Activated T-helper 2 cell treated with anti-CD3 and anti-CD28 coated beads, Interferon-gamma antibody, Interleukin-2, Interleukin-4, amounts not matched to agents 10 μg/mL and 5 μg/mL and 100 μg/mL, durations not matched to agents 14 hours and 24 hours and 36 hours (primary cell): Measurements from ENCODE around the gene ASB1. TPM values are rescaled to one million over a fixed set of nuclear protein-coding genes. Genes with fewer than 3 reads are reported as not detected.

Experiments
- DNase-seq: peaks from one replicate; pipeline ENCODE4 v3.0.0; 2021; ENCODE audit warnings: low spot score
- H3K27ac Mint-ChIP-seq: one replicate; pipeline ENCODE4 v1.8.0; 2021; ENCODE audit warnings: mixed read lengths
- H3K27me3 Mint-ChIP-seq: one replicate; pipeline ENCODE4 v1.8.0; 2021; ENCODE audit warnings: low read depth, mixed read lengths
- H3K36me3 Mint-ChIP-seq: one replicate; pipeline ENCODE4 v1.8.0; 2021; ENCODE audit warnings: low read depth, mixed read lengths
- H3K4me1 Mint-ChIP-seq: one replicate; pipeline ENCODE4 v1.8.0; 2021; ENCODE audit warnings: low read depth, mixed read lengths
- H3K4me3 Mint-ChIP-seq: one replicate; pipeline ENCODE4 v1.8.0; 2021; ENCODE audit warnings: low read depth, mild to moderate bottlenecking, moderate library complexity, mixed read lengths
- H3K9me3 Mint-ChIP-seq: one replicate; pipeline ENCODE4 v1.8.0; 2021; ENCODE audit warnings: mixed read lengths
- intact Hi-C: fragments of 100-400 bp; cut with micrococcal nuclease; formaldehyde crosslinking; loops from one replicate; pipeline ENCODE4 v1.15.1; 2023
- total RNA-seq: library from RNA; stranded (reverse); gene quantifications from 2 replicates; pipeline ENCODE4 v1.2.3, GENCODE V29; 2022

ASB1 gene
- total RNA-seq, 1 donor from 2014 or later: 36.3 TPM

- H3K4me1 Mint-ChIP-seq: no peaks in the 10 kb centered on the region
Observed at GRCh38 chr2:238476258-238476657, 49.5 kb downstream of the ASB1 start.

GRCh38 chr2:238478216-238478615, 51.5 kb downstream of the ASB1 start:
- intact Hi-C loops: no loop called here
- Mint-ChIP-seq H3K36me3 (no peaks in the 10 kb centered on the region), H3K27ac (no peak overlapping the region), H3K4me1 (no peaks in the 10 kb centered on the region), H3K4me3 (no peak overlapping the region), H3K27me3 (peaks cover 2% of the 10 kb centered on the region), H3K9me3 (peaks cover 26% of the 10 kb centered on the region)
- DNase-seq: no peak

More at GRCh38 chr2:238476258-238476657, 49.5 kb downstream of the ASB1 start:
- H3K9me3 Mint-ChIP-seq: peaks cover 42% of the 10 kb centered on the region
- H3K27me3 Mint-ChIP-seq: peaks cover 11% of the 10 kb centered on the region
- intact Hi-C loops: no loop called here
- no peak overlapping the region for H3K27ac Mint-ChIP-seq
- DNase-seq: no peak
- H3K36me3 Mint-ChIP-seq: peaks cover 6% of the 10 kb centered on the region
- no peak overlapping the region for H3K4me3 Mint-ChIP-seq

- no peaks in the 10 kb centered on the region for H3K36me3 Mint-ChIP-seq
- H3K4me3 Mint-ChIP-seq: no peak overlapping the region
- H3K4me1 Mint-ChIP-seq: no peaks in the 10 kb centered on the region
- intact Hi-C loops: no loop called here
- H3K27me3 Mint-ChIP-seq: no peaks in the 10 kb centered on the region
- DNase-seq: no peak
- peaks cover 11% of the 10 kb centered on the region for H3K9me3 Mint-ChIP-seq
- H3K27ac Mint-ChIP-seq: no peak overlapping the region
Observed at GRCh38 chr2:238479847-238480246, 53.1 kb downstream of the ASB1 start.

- Mint-ChIP-seq H3K27me3 (no peaks in the 10 kb centered on the region), H3K4me3 (no peak overlapping the region), H3K36me3 (no peaks in the 10 kb centered on the region), H3K27ac (no peak overlapping the region), H3K9me3 (peaks cover 11% of the 10 kb centered on the region), H3K4me1 (no peaks in the 10 kb centered on the region)
- no peak for DNase-seq
- intact Hi-C loops: no loop called here
Observed at GRCh38 chr2:238483021-238483420, 56.3 kb downstream of the ASB1 start.

GRCh38 chr2:238483656-238484055, 56.9 kb downstream of the ASB1 start:
- H3K36me3 Mint-ChIP-seq: no peaks in the 10 kb centered on the region
- no peak overlapping the region for H3K27ac Mint-ChIP-seq
- H3K27me3 Mint-ChIP-seq: no peaks in the 10 kb centered on the region
- no peak overlapping the region for H3K4me3 Mint-ChIP-seq
- H3K4me1 Mint-ChIP-seq: no peaks in the 10 kb centered on the region
- intact Hi-C loops: no loop called here
- H3K9me3 Mint-ChIP-seq: peaks cover 11% of the 10 kb centered on the region
- DNase-seq: no peak

- no peak for DNase-seq
- Mint-ChIP-seq H3K27me3 (no peaks in the 10 kb centered on the region), H3K9me3 (peaks cover 9% of the 10 kb centered on the region), H3K27ac (no peak overlapping the region), H3K4me3 (no peak overlapping the region), H3K4me1 (no peaks in the 10 kb centered on the region), H3K36me3 (no peaks in the 10 kb centered on the region)
- intact Hi-C loops: no loop called here
Observed at GRCh38 chr2:238484522-238485452, 58.1 kb downstream of the ASB1 start.

GRCh38 chr2:238486123-238486848, 59.6 kb downstream of the ASB1 start:
- H3K9me3 Mint-ChIP-seq: no peaks in the 10 kb centered on the region
- DNase-seq: no peak
- no peak overlapping the region for H3K27ac Mint-ChIP-seq
- no peaks in the 10 kb centered on the region for H3K36me3 Mint-ChIP-seq
- no peaks in the 10 kb centered on the region for H3K27me3 Mint-ChIP-seq
- intact Hi-C loops: no loop called here
- H3K4me1 Mint-ChIP-seq: no peaks in the 10 kb centered on the region
- H3K4me3 Mint-ChIP-seq: no peak overlapping the region

GRCh38 chr2:238487134-238487533, 60.4 kb downstream of the ASB1 start:
- peaks cover 2% of the 10 kb centered on the region for H3K27me3 Mint-ChIP-seq
- H3K27ac Mint-ChIP-seq: no peak overlapping the region
- H3K4me1 Mint-ChIP-seq: no peaks in the 10 kb centered on the region
- H3K36me3 Mint-ChIP-seq: no peaks in the 10 kb centered on the region
- H3K4me3 Mint-ChIP-seq: no peak overlapping the region
- intact Hi-C loops: no loop called here
- H3K9me3 Mint-ChIP-seq: no peaks in the 10 kb centered on the region
- DNase-seq: no peak

- peaks cover 3% of the 10 kb centered on the region for H3K4me1 Mint-ChIP-seq
- no peaks in the 10 kb centered on the region for H3K36me3 Mint-ChIP-seq
- no peak for DNase-seq
Observed at GRCh38 chr2:238487652-238488346, 61.1 kb downstream of the ASB1 start.

GRCh38 chr2:238488347-238488826, 61.7 kb downstream of the ASB1 start:
- Mint-ChIP-seq H3K27me3 (peaks cover 2% of the 10 kb centered on the region), H3K36me3 (no peaks in the 10 kb centered on the region), H3K27ac (no peak overlapping the region), H3K9me3 (no peaks in the 10 kb centered on the region), H3K4me1 (peaks cover 7% of the 10 kb centered on the region), H3K4me3 (no peak overlapping the region)
- intact Hi-C loops: no loop called here
- DNase-seq: no peak

More at GRCh38 chr2:238487652-238488346, 61.1 kb downstream of the ASB1 start:
- Mint-ChIP-seq H3K4me3 (no peak overlapping the region), H3K9me3 (no peaks in the 10 kb centered on the region), H3K27me3 (peaks cover 2% of the 10 kb centered on the region), H3K27ac (no peak overlapping the region)
- intact Hi-C loops: no loop called here

- Mint-ChIP-seq H3K4me3 (no peak overlapping the region), H3K27ac (no peak overlapping the region), H3K9me3 (no peaks in the 10 kb centered on the region), H3K4me1 (peaks cover 17% of the 10 kb centered on the region), H3K27me3 (peaks cover 2% of the 10 kb centered on the region), H3K36me3 (no peaks in the 10 kb centered on the region)
- intact Hi-C loops: no loop called here
- no peak for DNase-seq
Observed at GRCh38 chr2:238489431-238489830, 62.7 kb downstream of the ASB1 start.

GRCh38 chr2:238489896-238490295, 63.2 kb downstream of the ASB1 start:
- Mint-ChIP-seq H3K27me3 (peaks cover 2% of the 10 kb centered on the region), H3K4me1 (peaks cover 21% of the 10 kb centered on the region), H3K4me3 (no peak overlapping the region), H3K36me3 (no peaks in the 10 kb centered on the region), H3K9me3 (no peaks in the 10 kb centered on the region), H3K27ac (no peak overlapping the region)
- intact Hi-C loops: no loop called here
- DNase-seq: no peak
